Naive thymus-derived CD4-positive, alpha-beta T cell (primary cell): ENCODE results near the gene CDH23. TPM values are rescaled to one million over a fixed set of nuclear protein-coding genes. Genes with fewer than 3 reads are reported as not detected.

Experiments used
- ATAC-seq: fragments of 150-1000 bp; cut with Tn5 transposase; 2 replicates; pipeline ENCODE4 v1.10.0; 2021; ENCODE audit warnings: mild to moderate bottlenecking, moderate library complexity
- CTCF ChIA-PET: fragments of 350-600 bp; sonication (Branson Sonifier 250); formaldehyde crosslinking; loops from one replicate; lab custom pipeline; 2021; ENCODE audit warnings: antibody characterized with exemption; lab: Charles Lee
- POLR2A ChIA-PET: fragments of 350-600 bp; sonication (Branson Sonifier 250); formaldehyde crosslinking; loops from one replicate; lab custom pipeline; 2021; ENCODE audit warnings: antibody characterized with exemption, inconsistent platforms; lab: Charles Lee
- DNase-seq, 9 donors: peaks; one replicate each; pipeline versions ENCODE4 v3.0.0 to v3.0.0-alpha.2; 2020 to 2022; ENCODE audit warnings: mixed read lengths in 1 of 9
- H3K27ac ChIP-seq: one replicate; pipeline ENCODE4 v1.7.0; 2013; ENCODE audit warnings: mild to moderate bottlenecking, low read depth, low read length, moderate library complexity
- H3K27me3 ChIP-seq, 2 donors: one replicate each; pipeline ENCODE4 v1.7.0; 2013; ENCODE audit warnings: low read length in 2 of 2, mild to moderate bottlenecking in 2 of 2, moderate library complexity in 2 of 2; ENCODE audit not compliant: control insufficient read depth in 2 of 2, insufficient read depth in 2 of 2
- H3K36me3 ChIP-seq, 3 experiments: 1 replicate in 2 of 3; 2 replicates in 1 of 3; pipeline ENCODE4 v1.7.0; 2013; ENCODE audit warnings: low read length in 3 of 3, mild to moderate bottlenecking in 3 of 3, moderate library complexity in 1 of 3; ENCODE audit not compliant: insufficient read depth in 3 of 3, control insufficient read depth in 2 of 3
- H3K4me1 ChIP-seq, 2 donors: one replicate each; pipeline ENCODE4 v1.7.0; 2013; ENCODE audit warnings: low read length in 2 of 2, mild to moderate bottlenecking in 2 of 2, moderate library complexity in 1 of 2; ENCODE audit not compliant: control insufficient read depth in 2 of 2, insufficient read depth in 2 of 2
- H3K4me3 ChIP-seq: 2 replicates; pipeline ENCODE4 v1.7.0; 2013; ENCODE audit warnings: mild to moderate bottlenecking, low read length
- H3K9me3 ChIP-seq, 3 experiments: 1 replicate in 2 of 3; 2 replicates in 1 of 3; pipeline ENCODE4 v1.7.0; 2013; ENCODE audit warnings: low read length in 3 of 3; ENCODE audit not compliant: control insufficient read depth in 2 of 3
- H3K27ac Mint-ChIP-seq, 9 donors: one replicate each; pipeline ENCODE4 v1.8.0; 2020 to 2022; ENCODE audit warnings: mixed read lengths in 9 of 9, mild to moderate bottlenecking in 8 of 9, moderate library complexity in 5 of 9, inconsistent platforms in 2 of 9
- H3K27me3 Mint-ChIP-seq, 5 donors: one replicate each; pipeline ENCODE4 v1.8.0; 2021 to 2022; ENCODE audit warnings: mixed read lengths in 5 of 5, mild to moderate bottlenecking in 1 of 5
- H3K36me3 Mint-ChIP-seq, 5 donors: one replicate each; pipeline ENCODE4 v1.8.0; 2020 to 2022; ENCODE audit warnings: mixed read lengths in 5 of 5, mild to moderate bottlenecking in 3 of 5, inconsistent platforms in 1 of 5
- H3K4me1 Mint-ChIP-seq, 7 donors: one replicate each; pipeline ENCODE4 v1.8.0; 2020 to 2022; ENCODE audit warnings: mixed read lengths in 7 of 7, mild to moderate bottlenecking in 3 of 7, inconsistent platforms in 1 of 7
- H3K4me3 Mint-ChIP-seq, 10 donors: one replicate each; pipeline ENCODE4 v1.8.0; 2020 to 2022; ENCODE audit warnings: mild to moderate bottlenecking in 10 of 10, mixed read lengths in 10 of 10, moderate library complexity in 6 of 10, inconsistent platforms in 2 of 10
- H3K9me3 Mint-ChIP-seq, 11 donors: one replicate each; pipeline ENCODE4 v1.8.0; 2020 to 2022; ENCODE audit warnings: mixed read lengths in 11 of 11, mild to moderate bottlenecking in 4 of 11, inconsistent platforms in 1 of 11, moderate library complexity in 1 of 11
- intact Hi-C, 2 donors: fragments of 100-400 bp; cut with micrococcal nuclease; formaldehyde crosslinking; loops; one replicate each; pipeline ENCODE4 v1.15.1; 2023
- polyA plus RNA-seq, 2 donors: library from polyadenylated mRNA; unstranded; fragments of 300-500 nt; fragmentation: Illumina TruSeq; gene quantifications; one replicate each; pipeline ENCODE4 v1.2.3, GENCODE V29; 2021
- total RNA-seq, 6 experiments: library from RNA in 5 of 6; stranded (reverse) in 5 of 6; gene quantifications; 1 replicate in 5 of 6; 2 replicates in 1 of 6; pipeline ENCODE4 v1.2.3 and lab custom pipeline; 2021 to 2026

Gene CDH23
- total and polyA plus RNA-seq, 7 experiments from 2014 or later: 1.1 to 18.3 (median 7.9) TPM

GRCh38 chr10:71366690-71367089 lies 30.0 kb upstream of the CDH23 start:
- Mint-ChIP-seq H3K27me3 (peaks cover 0 to 13% (median 6%) of the 10 kb centered on the region in 5 donors), H3K4me1 (peaks cover 0 to 4% (median 0%) of the 10 kb centered on the region in 7 donors), H3K36me3 (peaks cover 0 to 22% (median 11%) of the 10 kb centered on the region in 5 donors), H3K9me3 (no peaks in the 10 kb centered on the region), H3K27ac (no peak overlapping the region), H3K4me3 (no peak overlapping the region)
- CTCF ChIA-PET: interaction anchor here (1.1 kb wide), 1 partner anchor 29 kb away, joined by 3 read pairs; no protein-coding TSS in a partner anchor
- Histone ChIP-seq H3K4me1 (no peaks in the 10 kb centered on the region), H3K27me3 (no peaks in the 10 kb centered on the region), H3K36me3 (peaks cover 0 to 15% (median 0%) of the 10 kb centered on the region in 3 experiments), H3K27ac (no peak overlapping the region), H3K4me3 (no peak overlapping the region), H3K9me3 (no peaks in the 10 kb centered on the region)
- intact Hi-C loops: no loop called here
- POLR2A ChIA-PET: interaction anchor here (2.1 kb wide), 1 partner anchor 11 kb away, joined by 5 read pairs; no protein-coding TSS in a partner anchor
- DNase-seq (no peak), ATAC-seq (peak; percentile 33)

- Histone ChIP-seq H3K27me3 (no peaks in the 10 kb centered on the region), H3K4me1 (no peaks in the 10 kb centered on the region), H3K9me3 (no peaks in the 10 kb centered on the region), H3K27ac (no peak overlapping the region), H3K4me3 (no peak overlapping the region), H3K36me3 (peaks cover 0 to 9% (median 0%) of the 10 kb centered on the region in 3 experiments)
- intact Hi-C loops: no loop called here
- peaks cover 0 to 13% (median 8%) of the 10 kb centered on the region in 5 donors for H3K27me3 Mint-ChIP-seq
- DNase-seq (no peak), ATAC-seq (peak; percentile 65)
- H3K9me3 Mint-ChIP-seq: no peaks in the 10 kb centered on the region
- H3K4me1 Mint-ChIP-seq: peaks cover 0 to 4% (median 0%) of the 10 kb centered on the region in 7 donors
- POLR2A ChIA-PET: interaction anchor here (2.1 kb wide), 1 partner anchor 10 kb away, joined by 5 read pairs; no protein-coding TSS in a partner anchor
- H3K27ac Mint-ChIP-seq: no peak overlapping the region
- CTCF ChIA-PET: interaction anchor here (1.1 kb wide), 1 partner anchor 29 kb away, joined by 3 read pairs; no protein-coding TSS in a partner anchor
- H3K36me3 Mint-ChIP-seq: peaks cover 0 to 16% (median 7%) of the 10 kb centered on the region in 5 donors
- no peak overlapping the region for H3K4me3 Mint-ChIP-seq
These were observed 29.4 kb upstream of the CDH23 start for GRCh38 chr10:71367271-71367670.

- Histone ChIP-seq H3K9me3 (no peaks in the 10 kb centered on the region), H3K36me3 (no peaks in the 10 kb centered on the region), H3K27me3 (no peaks in the 10 kb centered on the region), H3K4me3 (no peak overlapping the region), H3K4me1 (no peaks in the 10 kb centered on the region), H3K27ac (no peak overlapping the region)
- POLR2A ChIA-PET: interaction anchor here (2.1 kb wide), 1 partner anchor 9 kb away, joined by 5 read pairs; no protein-coding TSS in a partner anchor
- Mint-ChIP-seq H3K27me3 (peaks cover 0 to 13% (median 8%) of the 10 kb centered on the region in 5 donors), H3K4me1 (peaks cover 0 to 4% (median 0%) of the 10 kb centered on the region in 7 donors), H3K36me3 (peaks cover 0 to 9% (median 0%) of the 10 kb centered on the region in 5 donors), H3K27ac (no peak overlapping the region), H3K9me3 (no peaks in the 10 kb centered on the region), H3K4me3 (no peak overlapping the region)
- CTCF ChIA-PET: no interaction called here
- ATAC-seq (no peak), DNase-seq (no peak)
- intact Hi-C loops: no loop called here
These were observed 28.5 kb upstream of the CDH23 start for GRCh38 chr10:71368176-71368575.

GRCh38 chr10:71368643-71369042 lies 28.1 kb upstream of the CDH23 start:
- Histone ChIP-seq H3K9me3 (no peaks in the 10 kb centered on the region), H3K36me3 (no peaks in the 10 kb centered on the region), H3K27me3 (no peaks in the 10 kb centered on the region), H3K27ac (no peak overlapping the region), H3K4me1 (no peaks in the 10 kb centered on the region), H3K4me3 (no peak overlapping the region)
- peaks cover 0 to 13% (median 8%) of the 10 kb centered on the region in 5 donors for H3K27me3 Mint-ChIP-seq
- no peak for DNase-seq
- H3K36me3 Mint-ChIP-seq: peaks cover 0 to 9% (median 0%) of the 10 kb centered on the region in 5 donors
- H3K9me3 Mint-ChIP-seq: no peaks in the 10 kb centered on the region
- H3K27ac Mint-ChIP-seq: no peak overlapping the region
- ATAC-seq: no peak
- intact Hi-C loops: no loop called here
- H3K4me3 Mint-ChIP-seq: no peak overlapping the region
- CTCF ChIA-PET: no interaction called here
- H3K4me1 Mint-ChIP-seq: peaks cover 0 to 4% (median 0%) of the 10 kb centered on the region in 7 donors
- POLR2A ChIA-PET: no interaction called here

GRCh38 chr10:71369602-71370001 lies 27.1 kb upstream of the CDH23 start:
- Mint-ChIP-seq H3K36me3 (peaks cover 0 to 3% (median 0%) of the 10 kb centered on the region in 5 donors), H3K4me3 (no peak overlapping the region), H3K4me1 (peaks cover 0 to 5% (median 0%) of the 10 kb centered on the region in 7 donors), H3K27me3 (peaks cover 0 to 13% (median 8%) of the 10 kb centered on the region in 5 donors), H3K27ac (no peak overlapping the region), H3K9me3 (no peaks in the 10 kb centered on the region)
- DNase-seq (no peak), ATAC-seq (no peak)
- intact Hi-C loops: loop anchor here in 1 of 2 donors (10.0 kb wide), 1 partner anchor 985 kb away; the partner anchor contains the start of gene DNAJB12
- H3K36me3 ChIP-seq: no peaks in the 10 kb centered on the region
- no peaks in the 10 kb centered on the region for H3K27me3 ChIP-seq
- ChIA-PET POLR2A (no interaction called here), CTCF (no interaction called here)
- H3K27ac ChIP-seq: no peak overlapping the region
- no peaks in the 10 kb centered on the region for H3K4me1 ChIP-seq
- no peaks in the 10 kb centered on the region for H3K9me3 ChIP-seq
- no peak overlapping the region for H3K4me3 ChIP-seq

GRCh38 chr10:71370031-71370430 lies 26.7 kb upstream of the CDH23 start:
- CTCF ChIA-PET: no interaction called here
- Mint-ChIP-seq H3K36me3 (no peaks in the 10 kb centered on the region), H3K27ac (no peak overlapping the region), H3K9me3 (no peaks in the 10 kb centered on the region), H3K27me3 (peaks cover 0 to 13% (median 8%) of the 10 kb centered on the region in 5 donors), H3K4me3 (no peak overlapping the region), H3K4me1 (peaks cover 0 to 5% (median 0%) of the 10 kb centered on the region in 7 donors)
- intact Hi-C loops: loop anchor here in 1 of 2 donors (10.0 kb wide), 1 partner anchor 985 kb away; the partner anchor contains the start of gene DNAJB12
- Histone ChIP-seq H3K27ac (no peak overlapping the region), H3K27me3 (no peaks in the 10 kb centered on the region), H3K36me3 (no peaks in the 10 kb centered on the region), H3K9me3 (no peaks in the 10 kb centered on the region), H3K4me1 (no peaks in the 10 kb centered on the region), H3K4me3 (no peak overlapping the region)
- POLR2A ChIA-PET: no interaction called here
- ATAC-seq (no peak), DNase-seq (no peak)
